ENCODE results near the gene EVI5. TPM values are rescaled to one million over a fixed set of nuclear protein-coding genes. Genes with fewer than 3 reads are reported as not detected.
"Not testable (repeated sequence)": the region's sequence is repeated elsewhere in the genome, so short reads cannot be mapped to it uniquely, and the experiment has no call there.

Gene EVI5
- total and polyA plus RNA-seq, 12 donors: 3.6 to 63.1 (median 45.2) TPM

GRCh38 chr1:92653605-92654381, 131.1 kb downstream of the EVI5 start:
- H3K36me3 ChIP-seq (replicated peaks in 1 of 2): peaks cover 0 to 14% of the 10 kb centered on the region in 2 donors
- peaks cover 0 to 25% (median 15%) of the 10 kb centered on the region in 3 donors for H3K9me3 ChIP-seq (replicated peaks in 1 of 3)
- no peak for DNase-seq
- H3K27ac ChIP-seq: no peak overlapping the region
- H3K4me3 ChIP-seq: no peak overlapping the region
- TF ChIP-seq, protein P1, sequence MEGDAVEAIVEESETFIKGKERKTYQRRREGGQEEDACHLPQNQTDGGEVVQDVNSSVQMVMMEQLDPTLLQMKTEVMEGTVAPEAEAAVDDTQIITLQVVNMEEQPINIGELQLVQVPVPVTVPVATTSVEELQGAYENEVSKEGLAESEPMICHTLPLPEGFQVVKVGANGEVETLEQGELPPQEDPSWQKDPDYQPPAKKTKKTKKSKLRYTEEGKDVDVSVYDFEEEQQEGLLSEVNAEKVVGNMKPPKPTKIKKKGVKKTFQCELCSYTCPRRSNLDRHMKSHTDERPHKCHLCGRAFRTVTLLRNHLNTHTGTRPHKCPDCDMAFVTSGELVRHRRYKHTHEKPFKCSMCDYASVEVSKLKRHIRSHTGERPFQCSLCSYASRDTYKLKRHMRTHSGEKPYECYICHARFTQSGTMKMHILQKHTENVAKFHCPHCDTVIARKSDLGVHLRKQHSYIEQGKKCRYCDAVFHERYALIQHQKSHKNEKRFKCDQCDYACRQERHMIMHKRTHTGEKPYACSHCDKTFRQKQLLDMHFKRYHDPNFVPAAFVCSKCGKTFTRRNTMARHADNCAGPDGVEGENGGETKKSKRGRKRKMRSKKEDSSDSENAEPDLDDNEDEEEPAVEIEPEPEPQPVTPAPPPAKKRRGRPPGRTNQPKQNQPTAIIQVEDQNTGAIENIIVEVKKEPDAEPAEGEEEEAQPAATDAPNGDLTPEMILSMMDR (IDR thresholded peaks at IDR 0.05): no peak
- no peak for TF ChIP-seq POLR2A (IDR thresholded peaks at IDR 0.05)
- H3K27me3 ChIP-seq: no peaks in the 10 kb centered on the region
- WGBS, 4 donors: 89 to 100% (median 98%) methylated on average over 3 to 4 of the region's 4 CpGs
- H3K4me1 ChIP-seq (replicated peaks in 1 of 2): no peaks in the 10 kb centered on the region
- intact Hi-C loops (cut with DNase I): no loop called here

- H3K4me1 ChIP-seq (replicated peaks in 1 of 2); H3K36me3 ChIP-seq (replicated peaks in 1 of 2); H3K4me3 ChIP-seq; intact Hi-C loops (cut with DNase I); H3K27ac ChIP-seq; DNase-seq; H3K27me3 ChIP-seq; H3K9me3 ChIP-seq (replicated peaks in 1 of 3): not testable (repeated sequence)
- WGBS, 4 donors: 95 to 99% (median 98%) methylated on average over 3 of the region's 3 CpGs
Observed at GRCh38 chr1:92640686-92641085, 144.2 kb downstream of the EVI5 start.

DNA sequence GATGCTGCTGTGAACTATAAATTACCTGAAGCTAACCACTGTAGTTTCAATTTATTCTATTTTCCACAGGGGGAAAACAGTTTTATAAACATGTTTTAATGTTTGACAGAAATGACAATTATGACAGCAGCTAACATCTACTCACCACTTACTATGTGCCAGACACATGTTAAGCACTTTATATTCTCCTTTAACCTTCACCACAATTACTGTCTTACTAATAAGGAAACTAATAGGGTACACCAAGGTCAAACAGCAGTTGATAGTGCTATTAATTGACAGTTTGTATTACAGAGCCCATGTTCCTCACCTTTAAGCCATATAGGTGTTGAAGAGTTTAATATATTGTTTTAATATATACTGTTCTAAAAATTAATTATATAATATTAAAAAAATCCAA, 146.4 kb downstream of the EVI5 start:
- Histone ChIP-seq H3K27ac (no peak overlapping the region), H3K36me3 (replicated peaks in 1 of 2) (peaks cover 0 to 9% of the 10 kb centered on the region in 2 donors), H3K27me3 (no peaks in the 10 kb centered on the region), H3K4me1 (replicated peaks in 1 of 2) (no peaks in the 10 kb centered on the region), H3K4me3 (no peak overlapping the region), H3K9me3 (replicated peaks in 1 of 3) (no peaks in the 10 kb centered on the region)
- intact Hi-C loops (cut with DNase I): no loop called here
- DNase-seq: no peak
- TF ChIP-seq POLR2A (IDR thresholded peaks at IDR 0.05): no peak
- TF ChIP-seq, protein P1 (IDR thresholded peaks at IDR 0.05): no peak

GRCh38 chr1:92635203-92635602, 149.7 kb downstream of the EVI5 start:
- H3K4me3 ChIP-seq; intact Hi-C loops (cut with DNase I); DNase-seq; H3K9me3 ChIP-seq (replicated peaks in 1 of 3); H3K4me1 ChIP-seq (replicated peaks in 1 of 2); H3K36me3 ChIP-seq (replicated peaks in 1 of 2); H3K27me3 ChIP-seq; H3K27ac ChIP-seq: not testable (repeated sequence)
- WGBS, 4 donors: 95 to 100% (median 98%) methylated on average over 12 to 16 of the region's 16 CpGs

DNA sequence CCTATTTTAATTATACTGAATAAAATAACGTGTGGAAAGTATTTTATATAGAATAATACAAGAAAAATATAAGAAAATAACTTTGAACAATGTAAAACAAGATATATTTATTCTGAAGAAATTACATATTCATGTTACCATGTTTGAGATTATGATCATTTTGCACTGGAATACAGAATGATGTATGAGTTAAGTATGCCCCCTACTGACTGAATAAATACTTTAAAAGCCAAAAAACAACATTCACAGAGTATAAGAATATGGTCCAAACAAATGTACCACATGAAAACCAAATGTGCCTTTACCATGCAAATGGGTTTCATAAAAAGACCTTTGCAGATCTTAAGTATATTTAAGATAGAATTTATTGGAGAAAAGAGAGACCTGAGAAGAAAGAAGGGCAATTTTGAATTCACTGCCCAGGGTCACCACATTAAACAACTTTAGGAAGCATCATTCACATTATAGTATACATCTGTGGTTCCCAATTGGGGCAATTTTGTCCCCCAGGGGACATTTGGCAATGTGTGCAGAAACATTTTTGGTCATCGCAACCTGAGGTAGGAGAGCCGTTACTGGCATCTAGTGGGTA, 161.6 kb downstream of the EVI5 start:
- no peak overlapping the region for H3K27ac ChIP-seq
- WGBS, 4 donors: 77 to 85% (median 79%) methylated on average over 3 of the region's 3 CpGs
- intact Hi-C loops (cut with DNase I): no loop called here

More for the DNA sequence above, 161.6 kb downstream of the EVI5 start:
- Histone ChIP-seq H3K36me3 (replicated peaks in 1 of 2) (peaks cover 0 to 9% of the 10 kb centered on the region in 2 donors), H3K4me1 (replicated peaks in 1 of 2) (no peaks in the 10 kb centered on the region), H3K27me3 (no peaks in the 10 kb centered on the region), H3K9me3 (replicated peaks in 1 of 3) (no peaks in the 10 kb centered on the region), H3K4me3 (no peak overlapping the region)
- TF ChIP-seq, protein P1 (IDR thresholded peaks at IDR 0.05): peak; percentile 19 to 60 (median 48)
- no peak for TF ChIP-seq POLR2A (IDR thresholded peaks at IDR 0.05)
- DNase-seq: no peak

Data from adrenal gland (tissue), 12 donors.